Heart left ventricle (tissue), 13 donors: ENCODE results near the gene HIVEP2.

Source experiments
- POLR2A ChIP-seq, 2 donors: fragments of 450-650 bp; IDR thresholded peaks; one replicate each; pipeline ENCODE4 v1.6.1; 2017; ENCODE audit warnings: antibody characterized with exemption in 2 of 2, mild to moderate bottlenecking in 2 of 2, moderate library complexity in 2 of 2
- TF ChIP-seq, protein P1 (sequence below), 12 donors: fragments of 200-600 bp; sonication (generic) in 4 of 12; IDR thresholded peaks; one replicate each; pipeline versions ENCODE4 v1.5.0 to v1.8.0; 2018 to 2022; ENCODE audit warnings: antibody characterized with exemption in 12 of 12, mild to moderate bottlenecking in 5 of 12
- donor health status: ischemic (EF 13 %, LVEDD 7.1; RV severe dilation, severe dysfunction).
- donor health status: DM: no; HTN: yes; CAD: no.
- donor health status: DM: no; HTN: no; CAD: no.
- donor health status: ischemic (EF 25% LVEDD 6.9; RV normal size, moderate dysfunction).
- donor health status: ischemic (EF 25% LVEDD 5.7; RV mildly dilated, moderate dysfunction).
- donor health status: ischemic (EF 35%, LVEDD 5.7; RV mildly dilated, moderate dysfunction).
- donor health status: nonischemic (EF 11% LVEDD 7.7; RV severe dilation, severe dysfunction).
- donor health status: DM: yes; HTN: yes; CAD: no.
- donor health status: PGD.
- donor health status: ischemic (EF 29% LVEDD 5.4; RV normal size, mild dysfunction).
- donor health status: nonischemic (EF 23%, LVEDD 6.1; RV moderate dilation, normal function).

DNA sequence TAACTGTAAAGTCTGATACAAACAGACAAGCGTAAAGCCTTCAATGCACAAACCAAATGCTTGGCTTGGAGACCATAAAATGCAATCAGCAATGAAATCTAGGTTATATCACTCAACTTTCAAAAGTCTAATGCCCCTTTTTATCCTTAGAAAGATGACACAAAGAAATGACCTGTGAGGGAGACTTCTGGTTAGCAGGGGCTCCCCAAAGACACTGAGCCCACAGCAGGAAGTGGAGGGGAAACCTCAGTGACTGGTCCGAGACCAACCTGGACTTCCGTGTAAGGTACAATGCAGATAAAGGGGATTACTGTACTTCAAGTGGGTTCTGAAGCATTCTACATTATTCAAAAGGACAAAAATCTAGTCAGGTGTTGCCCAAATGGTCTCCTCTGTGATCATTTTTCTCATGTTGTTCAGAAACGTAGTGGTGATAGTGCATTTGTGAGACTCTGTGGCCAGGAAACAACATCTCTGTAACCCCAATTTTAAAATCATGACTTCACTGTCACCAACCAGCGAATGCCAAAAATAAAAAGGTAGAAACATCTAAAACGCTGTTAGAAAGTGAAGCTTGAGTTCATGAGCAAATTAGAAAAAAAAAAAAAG is 88.2 kb downstream of the HIVEP2 start:
- TF ChIP-seq, protein P1, sequence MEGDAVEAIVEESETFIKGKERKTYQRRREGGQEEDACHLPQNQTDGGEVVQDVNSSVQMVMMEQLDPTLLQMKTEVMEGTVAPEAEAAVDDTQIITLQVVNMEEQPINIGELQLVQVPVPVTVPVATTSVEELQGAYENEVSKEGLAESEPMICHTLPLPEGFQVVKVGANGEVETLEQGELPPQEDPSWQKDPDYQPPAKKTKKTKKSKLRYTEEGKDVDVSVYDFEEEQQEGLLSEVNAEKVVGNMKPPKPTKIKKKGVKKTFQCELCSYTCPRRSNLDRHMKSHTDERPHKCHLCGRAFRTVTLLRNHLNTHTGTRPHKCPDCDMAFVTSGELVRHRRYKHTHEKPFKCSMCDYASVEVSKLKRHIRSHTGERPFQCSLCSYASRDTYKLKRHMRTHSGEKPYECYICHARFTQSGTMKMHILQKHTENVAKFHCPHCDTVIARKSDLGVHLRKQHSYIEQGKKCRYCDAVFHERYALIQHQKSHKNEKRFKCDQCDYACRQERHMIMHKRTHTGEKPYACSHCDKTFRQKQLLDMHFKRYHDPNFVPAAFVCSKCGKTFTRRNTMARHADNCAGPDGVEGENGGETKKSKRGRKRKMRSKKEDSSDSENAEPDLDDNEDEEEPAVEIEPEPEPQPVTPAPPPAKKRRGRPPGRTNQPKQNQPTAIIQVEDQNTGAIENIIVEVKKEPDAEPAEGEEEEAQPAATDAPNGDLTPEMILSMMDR (IDR thresholded peaks at IDR 0.05) = no peak
- TF ChIP-seq POLR2A (IDR thresholded peaks at IDR 0.05) = no peak
